HK-2 (cell line): ENCODE measurements around the gene PCGF6.

Source experiments
- DNase-seq: peaks from one replicate; pipeline ENCODE4 v3.0.0-alpha.2; 2018; ENCODE audit not compliant: unreplicated experiment

PCGF6 gene

GRCh38 chr10:103256613-103257012 is 94.3 kb downstream of the PCGF6 start:
- no peak for DNase-seq

- DNase-seq = no peak
These were observed 96.2 kb downstream of the PCGF6 start for GRCh38 chr10:103254538-103255325.

- no peak for DNase-seq
These were observed 96.8 kb downstream of the PCGF6 start for GRCh38 chr10:103254113-103254512.
